HG03159 (cell line): ENCODE measurements around the gene PAX8.
"Not testable (repeated sequence)": the region's sequence is repeated elsewhere in the genome, so short reads cannot be mapped to it uniquely, and the experiment has no call there.

Source experiments
- ATAC-seq: cut with Tn5 transposase; IDR thresholded peaks from one replicate; pipeline ENCODE4 v1.9.1; 2021; ENCODE audit warnings: mild to moderate bottlenecking, moderate library complexity; ENCODE audit not compliant: unreplicated experiment

Gene PAX8

DNA sequence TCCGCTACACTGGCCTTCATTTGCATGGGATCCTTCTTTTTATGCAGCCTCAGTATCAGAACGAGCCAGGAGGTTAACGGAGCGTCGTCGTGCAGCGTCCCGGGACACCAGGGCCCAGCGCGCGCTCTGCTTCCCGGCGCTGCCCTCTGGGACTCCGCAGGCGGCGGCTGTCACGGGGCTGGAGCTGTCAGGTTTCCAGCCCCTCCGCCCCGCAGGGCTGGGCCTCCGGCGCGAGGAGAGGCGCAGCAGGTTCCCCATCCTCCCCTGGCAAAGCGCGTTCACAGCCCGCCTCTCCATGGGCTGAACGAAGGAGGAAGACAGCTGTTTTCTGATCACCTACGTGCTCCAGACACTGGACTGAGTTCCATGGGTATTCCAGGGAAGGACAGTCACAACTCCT, 12.5 kb upstream of the PAX8 start:
- ATAC-seq, result no peak

- not testable (repeated sequence) for ATAC-seq
These were observed 10.0 kb upstream of the PAX8 start for GRCh38 chr2:113288674-113289149.

- ATAC-seq, result not testable (repeated sequence)
These were observed 9.5 kb upstream of the PAX8 start for GRCh38 chr2:113288117-113288673.

DNA sequence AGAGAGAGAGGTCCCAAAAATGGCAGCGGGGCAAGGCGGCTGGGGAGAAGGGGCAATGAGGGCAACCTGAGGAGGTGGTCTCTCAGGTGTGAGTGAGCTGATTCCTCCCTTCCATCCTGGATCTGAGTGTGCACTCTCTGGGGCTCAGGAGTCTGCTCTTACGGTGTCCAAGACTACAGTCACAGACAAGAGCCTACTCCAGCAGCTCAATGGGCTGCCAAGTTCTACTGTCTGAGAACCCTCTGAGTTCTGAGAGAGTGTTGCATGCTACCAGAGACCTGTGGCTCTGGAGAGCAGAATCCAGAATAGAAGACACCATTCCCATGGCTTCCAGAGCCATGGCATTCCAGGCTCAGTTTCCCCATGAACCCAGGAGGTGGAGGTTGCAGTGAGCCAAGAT, 7.1 kb upstream of the PAX8 start:
- ATAC-seq, result no peak

DNA sequence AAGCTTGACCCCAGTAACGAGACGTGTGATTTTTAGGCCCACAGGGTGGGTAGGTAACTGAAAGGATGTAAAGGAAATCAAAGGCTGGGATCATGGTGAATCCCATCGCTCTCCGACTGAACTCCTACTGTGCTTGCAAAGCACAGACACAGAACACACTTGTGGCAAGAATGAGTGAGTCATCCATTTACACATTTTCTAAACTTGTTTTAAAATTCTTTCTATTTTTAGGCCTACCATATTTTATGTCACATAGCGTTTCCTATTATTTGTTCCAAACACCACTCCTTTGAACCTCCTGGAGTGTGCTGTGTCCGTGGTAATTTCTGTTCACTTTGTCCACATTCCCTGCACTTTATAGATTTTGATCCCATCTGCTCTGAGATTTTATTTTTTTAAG, 6.3 kb upstream of the PAX8 start:
- ATAC-seq, result not testable (repeated sequence)

GRCh38 chr2:113284476-113284875, 5.8 kb upstream of the PAX8 start:
- no peak for ATAC-seq

- no peak for ATAC-seq
These were observed 5.1 kb upstream of the PAX8 start for GRCh38 chr2:113283704-113284284.

DNA sequence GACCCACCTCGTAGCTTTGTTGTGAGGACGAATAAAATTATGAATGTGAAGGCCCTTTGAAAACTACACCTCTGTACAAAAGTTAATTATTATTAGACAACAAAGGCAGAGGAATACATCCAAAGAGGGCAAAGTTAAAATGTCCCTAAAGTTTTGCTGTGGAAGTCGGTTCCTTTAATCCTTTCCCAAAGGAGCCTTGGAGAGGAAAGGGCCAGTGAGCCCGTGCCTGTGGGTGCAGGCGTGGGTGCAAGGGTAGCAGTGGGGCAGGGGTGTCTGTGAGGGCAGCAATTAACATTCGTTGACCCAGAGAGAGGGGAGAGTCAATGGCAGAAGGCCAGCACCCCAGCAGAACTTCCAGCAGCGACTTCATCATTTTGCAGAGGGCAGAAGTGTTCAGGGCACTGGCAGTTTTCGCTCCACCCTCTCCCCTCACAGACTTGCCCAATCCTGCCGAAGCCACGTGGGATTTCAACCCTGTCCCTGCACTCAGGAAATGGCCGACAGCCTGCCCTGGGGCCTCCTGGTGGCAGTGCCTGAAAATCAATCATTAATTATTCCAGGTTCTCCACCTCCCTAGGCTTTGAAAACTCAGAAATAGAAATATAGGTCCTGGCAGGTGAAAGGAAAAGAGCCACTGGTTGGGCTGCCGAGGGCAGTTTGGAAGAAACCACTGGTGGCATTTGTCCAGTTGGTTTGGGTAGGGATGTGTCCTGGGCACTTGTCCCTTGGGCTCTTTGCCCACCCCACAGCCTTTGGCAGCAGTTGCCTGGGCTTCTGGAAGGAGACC, 4.2 kb upstream of the PAX8 start:
- no peak for ATAC-seq

GRCh38 chr2:113281910-113282746, 3.4 kb upstream of the PAX8 start:
- no peak for ATAC-seq

- no peak for ATAC-seq
These were observed 514 bp downstream of the PAX8 start for GRCh38 chr2:113278073-113278741.

DNA sequence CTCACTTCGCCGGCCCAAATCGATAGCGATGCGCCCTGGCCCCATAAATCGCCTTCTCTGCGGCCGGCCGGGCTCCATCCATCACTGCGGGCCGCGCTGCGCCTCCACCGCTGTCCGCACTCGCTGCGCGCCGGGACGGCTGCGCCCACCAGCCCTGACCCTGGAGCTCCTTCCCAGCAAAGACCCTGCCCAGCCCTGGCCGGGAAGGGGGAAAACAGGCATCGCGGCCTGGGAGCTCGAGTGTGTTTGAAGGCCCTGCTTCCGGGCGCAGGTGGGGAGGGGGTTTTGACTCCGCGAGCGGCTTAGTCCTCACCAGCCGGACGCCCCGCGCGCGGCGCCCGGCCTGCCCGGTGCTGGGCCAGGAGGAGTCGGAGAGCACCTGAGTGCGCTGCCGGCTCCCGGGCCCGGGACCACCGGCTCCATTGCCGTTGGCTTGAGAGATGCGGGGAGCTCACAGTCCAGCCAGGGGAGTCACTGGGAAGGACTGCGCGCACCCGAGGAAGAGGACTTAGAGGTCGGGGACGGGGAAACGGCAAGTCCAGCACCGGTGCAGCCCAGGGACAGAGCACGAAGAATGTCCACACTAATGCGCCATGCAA, 1.1 kb downstream of the PAX8 start:
- no peak for ATAC-seq

- no peak for ATAC-seq
These were observed 1.8 kb downstream of the PAX8 start for GRCh38 chr2:113276761-113277425.

DNA sequence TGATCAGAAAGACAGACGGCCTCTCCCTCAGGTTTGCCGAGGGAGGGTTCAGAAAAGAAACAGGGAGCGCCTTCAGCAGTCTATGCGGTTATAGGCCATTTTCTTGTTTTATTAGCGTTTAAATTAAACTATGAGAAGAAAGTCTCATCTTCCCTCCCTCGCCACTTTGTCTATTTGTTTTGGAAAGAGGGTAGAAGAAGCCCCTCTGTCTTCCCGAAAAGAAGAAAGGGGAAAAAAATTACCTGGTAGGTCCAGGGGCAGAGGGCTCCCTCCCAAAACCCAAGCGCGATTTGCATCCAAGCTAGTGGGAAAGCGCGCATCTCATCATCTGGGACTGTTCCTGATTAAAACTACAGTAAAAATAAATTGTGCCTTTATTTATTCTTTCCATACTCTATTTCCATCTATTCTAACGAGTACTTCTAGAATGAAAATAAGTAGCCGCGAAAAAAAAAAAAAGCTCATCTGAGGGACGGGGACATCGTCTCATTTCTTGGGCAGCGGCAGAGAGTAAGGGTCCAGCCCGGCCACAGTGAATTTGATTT, 2.4 kb downstream of the PAX8 start:
- no peak for ATAC-seq

GRCh38 chr2:113275556-113276215, 3.0 kb downstream of the PAX8 start:
- no peak for ATAC-seq

- no peak for ATAC-seq
These were observed 4.3 kb downstream of the PAX8 start for GRCh38 chr2:113274432-113274831.

- no peak for ATAC-seq
These were observed 4.7 kb downstream of the PAX8 start for GRCh38 chr2:113273981-113274380.

DNA sequence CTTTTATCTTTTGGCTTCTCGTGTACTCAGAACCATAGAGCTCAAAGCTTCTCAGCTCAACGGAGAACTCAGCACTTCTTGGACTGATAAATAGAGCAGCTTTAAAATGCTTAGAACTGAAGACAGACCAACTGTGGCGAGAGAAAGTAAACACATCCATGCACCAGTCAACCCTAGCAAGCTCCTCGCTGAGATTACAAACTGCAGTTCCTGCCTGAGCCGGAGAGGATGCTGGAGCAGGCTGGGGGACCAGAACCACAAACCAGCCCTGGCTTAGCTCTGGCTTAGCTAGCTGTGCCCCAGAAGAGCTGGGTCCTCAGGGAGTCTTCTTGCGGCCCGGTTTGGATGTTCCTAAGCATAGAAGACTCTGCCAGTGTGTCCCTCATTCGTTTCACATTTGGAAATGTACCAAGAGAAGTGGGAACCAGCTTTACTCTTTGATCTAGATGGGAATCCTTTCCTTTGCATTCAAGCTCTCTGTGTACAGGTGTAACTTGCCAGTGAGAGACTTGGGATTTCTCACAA, 5.6 kb downstream of the PAX8 start:
- no peak for ATAC-seq

DNA sequence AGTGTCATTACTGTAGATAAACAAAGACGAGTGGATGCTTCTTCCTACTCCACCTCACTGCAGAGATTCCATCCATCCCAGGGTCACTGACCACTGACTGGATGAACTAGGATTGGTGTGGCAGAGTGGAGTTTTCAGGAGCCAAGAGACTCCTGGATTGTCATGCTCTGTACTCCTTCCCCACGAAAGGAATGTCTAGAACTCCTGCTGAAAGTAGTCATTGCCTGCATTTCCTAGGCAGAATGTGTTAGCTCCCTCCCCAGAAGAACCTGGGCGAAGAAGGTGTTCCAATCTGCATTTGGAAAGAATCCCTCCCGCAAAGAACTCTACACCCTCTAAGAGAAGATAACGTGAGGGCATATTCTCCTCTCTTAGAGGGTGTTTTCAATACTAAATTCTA, 6.2 kb downstream of the PAX8 start:
- no peak for ATAC-seq
